ENCODE measurements around the gene FAF1.
A peak's percentile ranks its signal among the peaks of the same experiment; 100 is the strongest.

The FAF1 gene

GRCh38 chr1:50599546-50599945 is 360.5 kb downstream of the FAF1 start:
- H3K36me3 ChIP-seq (ENCODE audit: insufficient read depth, low read length) = no peaks in the 10 kb centered on the region
- no peaks in the 10 kb centered on the region for H3K27me3 ChIP-seq (ENCODE audit: insufficient read depth, low read length)
- no peaks in the 10 kb centered on the region for H3K4me1 ChIP-seq (ENCODE audit: insufficient read depth, low read length)
- no peak overlapping the region for H3K27ac ChIP-seq (ENCODE audit: low read depth, low read length)
- no peaks in the 10 kb centered on the region for H3K9me3 ChIP-seq (ENCODE audit: insufficient read depth, low read depth, low read length)
- H3K9ac ChIP-seq (ENCODE audit: low read depth, low read length) = no peak overlapping the region
- no peak overlapping the region for H3K4me3 ChIP-seq (ENCODE audit: low read length)

GRCh38 chr1:50595874-50596273 is 364.2 kb downstream of the FAF1 start:
- Histone ChIP-seq H3K36me3 (ENCODE audit: insufficient read depth, low read length) (peaks cover 3% of the 10 kb centered on the region; the same call in 1 of the 2 replicates), H3K27ac (ENCODE audit: low read depth, low read length) (no peak overlapping the region), H3K9ac (ENCODE audit: low read depth, low read length) (no peak overlapping the region), H3K4me1 (ENCODE audit: insufficient read depth, low read length) (no peaks in the 10 kb centered on the region), H3K9me3 (ENCODE audit: insufficient read depth, low read depth, low read length) (no peaks in the 10 kb centered on the region), H3K4me3 (ENCODE audit: low read length) (no peak overlapping the region), H3K27me3 (ENCODE audit: insufficient read depth, low read length) (no peaks in the 10 kb centered on the region)
- 96% methylated on average over 7 of the region's 8 CpGs for whole genome bisulfite sequencing

- peaks cover 3% of the 10 kb centered on the region; the same call in 1 of the 2 replicates for H3K36me3 ChIP-seq (ENCODE audit: insufficient read depth, low read length)
- H3K9ac ChIP-seq (ENCODE audit: low read depth, low read length) = no peak overlapping the region
- H3K27ac ChIP-seq (ENCODE audit: low read depth, low read length) = no peak overlapping the region
- H3K9me3 ChIP-seq (ENCODE audit: insufficient read depth, low read depth, low read length) = no peaks in the 10 kb centered on the region
- no peaks in the 10 kb centered on the region for H3K27me3 ChIP-seq (ENCODE audit: insufficient read depth, low read length)
- WGBS = no CpG with 5 or more reads among the region's 2 CpGs
- no peak overlapping the region for H3K4me3 ChIP-seq (ENCODE audit: low read length)
- H3K4me1 ChIP-seq (ENCODE audit: insufficient read depth, low read length) = no peaks in the 10 kb centered on the region
These were observed 366.6 kb downstream of the FAF1 start for GRCh38 chr1:50593515-50593914.

GRCh38 chr1:50591598-50591997 is 368.5 kb downstream of the FAF1 start:
- Histone ChIP-seq H3K27ac (ENCODE audit: low read depth, low read length) (no peak overlapping the region), H3K4me3 (ENCODE audit: low read length) (no peak overlapping the region)
- WGBS = 91% methylated on average over 4 of the region's 4 CpGs

GRCh38 chr1:50582346-50582745 is 377.7 kb downstream of the FAF1 start:
- Histone ChIP-seq H3K9ac (ENCODE audit: low read depth, low read length) (no peak overlapping the region), H3K4me1 (ENCODE audit: insufficient read depth, low read length) (peaks cover 16% of the 10 kb centered on the region; the same call in 1 of the 2 replicates), H3K9me3 (ENCODE audit: insufficient read depth, low read depth, low read length) (no peaks in the 10 kb centered on the region), H3K36me3 (ENCODE audit: insufficient read depth, low read length) (peaks cover 6% of the 10 kb centered on the region), H3K27ac (ENCODE audit: low read depth, low read length) (no peak overlapping the region), H3K27me3 (ENCODE audit: insufficient read depth, low read length) (no peaks in the 10 kb centered on the region), H3K4me3 (ENCODE audit: low read length) (no peak overlapping the region)
- 89% methylated on average over 3 of the region's 3 CpGs for WGBS

More at GRCh38 chr1:50591598-50591997, 368.5 kb downstream of the FAF1 start:
- H3K4me1 ChIP-seq (ENCODE audit: insufficient read depth, low read length) = peaks cover 7% of the 10 kb centered on the region; the same call in 1 of the 2 replicates
- peaks cover 7% of the 10 kb centered on the region; the same call in 1 of the 2 replicates for H3K36me3 ChIP-seq (ENCODE audit: insufficient read depth, low read length)
- no peaks in the 10 kb centered on the region for H3K27me3 ChIP-seq (ENCODE audit: insufficient read depth, low read length)
- no peaks in the 10 kb centered on the region for H3K9me3 ChIP-seq (ENCODE audit: insufficient read depth, low read depth, low read length)
- no peak overlapping the region for H3K9ac ChIP-seq (ENCODE audit: low read depth, low read length)

- Histone ChIP-seq H3K4me1 (ENCODE audit: insufficient read depth, low read length) (peaks cover 55% of the 10 kb centered on the region), H3K9me3 (ENCODE audit: insufficient read depth, low read depth, low read length) (no peaks in the 10 kb centered on the region), H3K36me3 (ENCODE audit: insufficient read depth, low read length) (peaks cover 8% of the 10 kb centered on the region; the same call in 1 of the 2 replicates), H3K4me3 (ENCODE audit: low read length) (no peak overlapping the region), H3K9ac (ENCODE audit: low read depth, low read length) (no peak overlapping the region), H3K27ac (ENCODE audit: low read depth, low read length) (no peak overlapping the region), H3K27me3 (ENCODE audit: insufficient read depth, low read length) (no peaks in the 10 kb centered on the region)
- WGBS = 38% methylated on average over 6 of the region's 7 CpGs
These were observed 390.0 kb downstream of the FAF1 start for GRCh38 chr1:50570066-50570468.

GRCh38 chr1:50568782-50569181 is 391.3 kb downstream of the FAF1 start:
- 44% methylated on average over 1 of the region's 1 CpG for WGBS
- Histone ChIP-seq H3K4me1 (ENCODE audit: insufficient read depth, low read length) (peaks cover 60% of the 10 kb centered on the region), H3K9me3 (ENCODE audit: insufficient read depth, low read depth, low read length) (no peaks in the 10 kb centered on the region), H3K4me3 (ENCODE audit: low read length) (no peak overlapping the region), H3K27ac (ENCODE audit: low read depth, low read length) (0 out of 2 replicates have a peak overlapping the region, but pooled peaks have one; percentile 13), H3K9ac (ENCODE audit: low read depth, low read length) (no peak overlapping the region), H3K27me3 (ENCODE audit: insufficient read depth, low read length) (no peaks in the 10 kb centered on the region), H3K36me3 (ENCODE audit: insufficient read depth, low read length) (peaks cover 8% of the 10 kb centered on the region; the same call in 1 of the 2 replicates)

- no peak overlapping the region for H3K9ac ChIP-seq (ENCODE audit: low read depth, low read length)
- 100% methylated on average over 1 of the region's 2 CpGs for WGBS
These were observed 393.7 kb downstream of the FAF1 start for GRCh38 chr1:50566405-50566804.

GRCh38 chr1:50564417-50564816 is 395.6 kb downstream of the FAF1 start:
- peaks cover 40% of the 10 kb centered on the region for H3K4me1 ChIP-seq (ENCODE audit: insufficient read depth, low read length)
- no peak overlapping the region for H3K27ac ChIP-seq (ENCODE audit: low read depth, low read length)
- 100% methylated on average over 1 of the region's 1 CpG for WGBS
- no peaks in the 10 kb centered on the region for H3K9me3 ChIP-seq (ENCODE audit: insufficient read depth, low read depth, low read length)
- H3K36me3 ChIP-seq (ENCODE audit: insufficient read depth, low read length) = peaks cover 15% of the 10 kb centered on the region; the same call in 1 of the 2 replicates
- no peaks in the 10 kb centered on the region for H3K27me3 ChIP-seq (ENCODE audit: insufficient read depth, low read length)
- no peak overlapping the region for H3K9ac ChIP-seq (ENCODE audit: low read depth, low read length)
- no peak overlapping the region for H3K4me3 ChIP-seq (ENCODE audit: low read length)

More at GRCh38 chr1:50566405-50566804, 393.7 kb downstream of the FAF1 start:
- Histone ChIP-seq H3K27me3 (ENCODE audit: insufficient read depth, low read length) (no peaks in the 10 kb centered on the region), H3K36me3 (ENCODE audit: insufficient read depth, low read length) (peaks cover 8% of the 10 kb centered on the region; the same call in 1 of the 2 replicates), H3K4me1 (ENCODE audit: insufficient read depth, low read length) (peaks cover 59% of the 10 kb centered on the region), H3K9me3 (ENCODE audit: insufficient read depth, low read depth, low read length) (no peaks in the 10 kb centered on the region), H3K27ac (ENCODE audit: low read depth, low read length) (no peak overlapping the region), H3K4me3 (ENCODE audit: low read length) (no peak overlapping the region)

- WGBS = 100% methylated on average over 1 of the region's 1 CpG
- peaks cover 25% of the 10 kb centered on the region; the same call in 1 of the 2 replicates for H3K4me1 ChIP-seq (ENCODE audit: insufficient read depth, low read length)
- H3K36me3 ChIP-seq (ENCODE audit: insufficient read depth, low read length) = peaks cover 15% of the 10 kb centered on the region; the same call in 1 of the 2 replicates
- H3K27ac ChIP-seq (ENCODE audit: low read depth, low read length) = no peak overlapping the region
- no peaks in the 10 kb centered on the region for H3K9me3 ChIP-seq (ENCODE audit: insufficient read depth, low read depth, low read length)
- no peak overlapping the region for H3K4me3 ChIP-seq (ENCODE audit: low read length)
- H3K27me3 ChIP-seq (ENCODE audit: insufficient read depth, low read length) = no peaks in the 10 kb centered on the region
- H3K9ac ChIP-seq (ENCODE audit: low read depth, low read length) = no peak overlapping the region
These were observed 398.0 kb downstream of the FAF1 start for GRCh38 chr1:50562106-50562505.

GRCh38 chr1:50559421-50559820 is 400.6 kb downstream of the FAF1 start:
- no peak overlapping the region for H3K27ac ChIP-seq (ENCODE audit: low read depth, low read length)
- H3K36me3 ChIP-seq (ENCODE audit: insufficient read depth, low read length) = peaks cover 6% of the 10 kb centered on the region; the same call in 1 of the 2 replicates

GRCh38 chr1:50553921-50554320 is 406.1 kb downstream of the FAF1 start:
- no peak overlapping the region for H3K9ac ChIP-seq (ENCODE audit: low read depth, low read length)
- H3K27ac ChIP-seq (ENCODE audit: low read depth, low read length) = no peak overlapping the region
- H3K4me3 ChIP-seq (ENCODE audit: low read length) = no peak overlapping the region
- no peaks in the 10 kb centered on the region for H3K4me1 ChIP-seq (ENCODE audit: insufficient read depth, low read length)
- WGBS = 100% methylated on average over 2 of the region's 2 CpGs
- H3K36me3 ChIP-seq (ENCODE audit: insufficient read depth, low read length) = no peaks in the 10 kb centered on the region
- no peaks in the 10 kb centered on the region for H3K27me3 ChIP-seq (ENCODE audit: insufficient read depth, low read length)
- H3K9me3 ChIP-seq (ENCODE audit: insufficient read depth, low read depth, low read length) = no peaks in the 10 kb centered on the region

More at GRCh38 chr1:50559421-50559820, 400.6 kb downstream of the FAF1 start:
- Histone ChIP-seq H3K9me3 (ENCODE audit: insufficient read depth, low read depth, low read length) (no peaks in the 10 kb centered on the region), H3K27me3 (ENCODE audit: insufficient read depth, low read length) (no peaks in the 10 kb centered on the region), H3K4me3 (ENCODE audit: low read length) (no peak overlapping the region), H3K4me1 (ENCODE audit: insufficient read depth, low read length) (no peaks in the 10 kb centered on the region), H3K9ac (ENCODE audit: low read depth, low read length) (no peak overlapping the region)
- 83% methylated on average over 3 of the region's 3 CpGs for WGBS
